ENCODE results near the gene SETBP1.

GRCh38 chr18:44941516-44941915 lies 260.8 kb downstream of the SETBP1 start:
- TF ChIP-seq TAL1 (IDR thresholded peaks at IDR 0.05) (no peak), AFF4 (CRISPR knock-in tag; IDR thresholded peaks at IDR 0.05) (no peak), FOSL1 (tag; conservative IDR thresholded peaks at IDR 0.05) (no peak), POLR2AphosphoS5 (IDR thresholded peaks at IDR 0.05; ENCODE audit: control insufficient read depth, insufficient read depth, low read depth, low read length) (no peak), PHF20 (IDR thresholded peaks at IDR 0.05; ENCODE audit: partially characterized antibody) (no peak), TFAP4 (CRISPR knock-in tag; IDR thresholded peaks at IDR 0.05; ENCODE audit: borderline replicate concordance) (no peak), ATF7 (IDR thresholded peaks at IDR 0.05) (no peak)
